ENCODE results near the gene CDH4.

- TF ChIP-seq CTCF (IDR thresholded peaks at IDR 0.05) (no peak), POLR2A (IDR thresholded peaks at IDR 0.05) (no peak)
Measured at GRCh38 chr20:61223121-61223520, 28.9 kb upstream of the CDH4 start.
